Hepatocyte (in vitro differentiated cells): ENCODE measurements around the gene TBCA.

Experiments used
- CTCF ChIP-seq: fragments of 200-600 bp; sonication (generic); IDR thresholded peaks from 2 replicates; pipeline ENCODE4 v1.5.1; 2016; ENCODE audit warnings: antibody characterized with exemption, mild to moderate bottlenecking; ENCODE audit not compliant: poor library complexity
- EZH2 ChIP-seq: fragments of 200-600 bp; sonication (generic); IDR thresholded peaks from 2 replicates; pipeline ENCODE4 v1.6.1; 2016; ENCODE audit warnings: antibody characterized with exemption, mild to moderate bottlenecking, borderline replicate concordance

- TF ChIP-seq CTCF = no peak
- TF ChIP-seq EZH2 = no peak
Observed at GRCh38 chr5:77806213-77806843, 30.2 kb upstream of the TBCA start.
